DND-41 (cell line): Measurements from ENCODE around the gene DRC1.

ENCODE experiments used
- CTCF ChIP-seq: IDR thresholded peaks from 2 replicates; pipeline ENCODE4 v1.5.1; 2012; ENCODE audit warnings: borderline replicate concordance, low read length, moderate library complexity, mild to moderate bottlenecking; ENCODE audit not compliant: poor library complexity, severe bottlenecking; ENCODE audit errors: extremely low read depth
- EZH2 ChIP-seq: IDR thresholded peaks from 3 replicates; pipeline ENCODE4 v1.6.1; 2012; ENCODE audit warnings: borderline replicate concordance, low read depth, mild to moderate bottlenecking, moderate library complexity, low read length, inconsistent platforms; ENCODE audit not compliant: severe bottlenecking

GRCh38 chr2:26469092-26469710 lies 67.5 kb downstream of the DRC1 start:
- TF ChIP-seq CTCF (peak; percentile 88), EZH2 (no peak)
